ENCODE data around the gene COQ10B. TPM values are rescaled to one million over a fixed set of nuclear protein-coding genes. Genes with fewer than 3 reads are reported as not detected.
A peak's percentile ranks its signal among the peaks of the same experiment; 100 is the strongest.

Gene COQ10B
- polyA plus RNA-seq, 1 experiment, result 1.7 TPM

- no peak for DNase-seq (ENCODE audit: low read depth)
- CTCF ChIA-PET, result no interaction called here
- H3K4me3 ChIP-seq (ENCODE audit: low read depth, low read length), result peak overlapping the region; percentile 67
- peaks cover 11% of the 10 kb centered on the region; the same call in 1 of the 2 replicates for H3K36me3 ChIP-seq (ENCODE audit: control insufficient read depth, insufficient read depth, low read length)
- no peaks in the 10 kb centered on the region for H3K27me3 ChIP-seq (ENCODE audit: control insufficient read depth, insufficient read depth, low read length)
- POLR2A ChIA-PET, result no interaction called here
- TF ChIP-seq CTCF (IDR thresholded peaks at IDR 0.05; ENCODE audit: insufficient read depth, low read depth, low read length), result no peak
These were observed 45.0 kb downstream of the COQ10B start for GRCh38 chr2:197498235-197498936.

GRCh38 chr2:197498937-197499593 lies 45.7 kb downstream of the COQ10B start:
- Histone ChIP-seq H3K4me3 (ENCODE audit: low read depth, low read length) (peak overlapping the region; percentile 67), H3K36me3 (ENCODE audit: control insufficient read depth, insufficient read depth, low read length) (peaks cover 8% of the 10 kb centered on the region; the same call in 1 of the 2 replicates), H3K27me3 (ENCODE audit: control insufficient read depth, insufficient read depth, low read length) (no peaks in the 10 kb centered on the region)
- no peak for DNase-seq (ENCODE audit: low read depth)
- POLR2A ChIA-PET, result interaction anchor here (1.0 to 1.3 kb wide), 3 partner anchors 9 to 64 kb away, joined by 4 read pairs; partner anchors contain the start of gene SF3B1
- CTCF ChIA-PET, result interaction anchor here (0.6 kb wide), 1 partner anchor 144 kb away, joined by 3 read pairs; no protein-coding TSS in a partner anchor
- TF ChIP-seq CTCF (IDR thresholded peaks at IDR 0.05; ENCODE audit: insufficient read depth, low read depth, low read length), result no peak

GRCh38 chr2:197499594-197500502 lies 46.5 kb downstream of the COQ10B start, which contains the start of the genes HSPD1 and HSPE1:
Gene HSPD1, minus strand, starts transcription at chr2:197499840. Its CDS starts 992 bp downstream, at chr2:197498848.
Gene HSPE1, plus strand, starts transcription at chr2:197500379. Its CDS starts 58 bp downstream, at chr2:197500437.
- H3K27me3 ChIP-seq (ENCODE audit: control insufficient read depth, insufficient read depth, low read length), result no peaks in the 10 kb centered on the region
- POLR2A ChIA-PET, result interaction anchor here (0.6 to 1.3 kb wide), 6 partner anchors 8 to 65 kb away, joined by 3 to 4 read pairs (median 4); partner anchors contain the start of gene SF3B1
- H3K4me3 ChIP-seq (ENCODE audit: low read depth, low read length), result peak within 1 kb of the TSS; percentile 67
- no peak for TF ChIP-seq CTCF (IDR thresholded peaks at IDR 0.05; ENCODE audit: insufficient read depth, low read depth, low read length)
- peaks cover 6% of the 10 kb centered on the region; the same call in 1 of the 2 replicates for H3K36me3 ChIP-seq (ENCODE audit: control insufficient read depth, insufficient read depth, low read length)
- peak; percentile 95 for DNase-seq (ENCODE audit: low read depth)
- CTCF ChIA-PET, result interaction anchor here (0.6 kb wide), 1 partner anchor 144 kb away, joined by 3 read pairs; no protein-coding TSS in a partner anchor

GRCh38 chr2:197500503-197501131 lies 47.3 kb downstream of the COQ10B start:
- H3K36me3 ChIP-seq (ENCODE audit: control insufficient read depth, insufficient read depth, low read length), result peaks cover 4% of the 10 kb centered on the region; the same call in 1 of the 2 replicates
- TF ChIP-seq CTCF (IDR thresholded peaks at IDR 0.05; ENCODE audit: insufficient read depth, low read depth, low read length), result no peak
- ChIA-PET POLR2A (interaction anchor here (1.3 kb wide), 1 partner anchor 16 kb away, joined by 4 read pairs; no protein-coding TSS in a partner anchor), CTCF (no interaction called here)
- H3K27me3 ChIP-seq (ENCODE audit: control insufficient read depth, insufficient read depth, low read length), result no peaks in the 10 kb centered on the region
- H3K4me3 ChIP-seq (ENCODE audit: low read depth, low read length), result peak overlapping the region; percentile 67
- no peak for DNase-seq (ENCODE audit: low read depth)

Data from BJ (cell line).